NCI-H460 (cell line): Measurements from ENCODE around the gene ALOX15B. TPM values are rescaled to one million over a fixed set of nuclear protein-coding genes. Genes with fewer than 3 reads are reported as not detected.
"Not testable (repeated sequence)": the region's sequence is repeated elsewhere in the genome, so short reads cannot be mapped to it uniquely, and the experiment has no call there.

Source experiments
- DNase-seq: peaks from one replicate; pipeline ENCODE4 v3.0.0-alpha.2; 2016; ENCODE audit warnings: low read depth; ENCODE audit errors: extremely low read depth
- small RNA-seq, 2 experiments: library from RNA; depleted of rRNA; stranded (forward); fragments of <200 nt; gene quantifications; one replicate each; pipeline ENCODE3, GENCODE V24; 2014
- total RNA-seq: library from RNA; depleted of rRNA; stranded (reverse); fragments of >200 nt; shearing (Covaris generic); gene quantifications from 2 replicates; pipeline ENCODE4 v1.2.3, GENCODE V29; 2014; rRNA removed

Gene ALOX15B
- total RNA-seq, 1 experiment from 2014 or later = not detected

- not testable (repeated sequence) for DNase-seq
Measured at GRCh38 chr17:8077939-8078338, 39.1 kb downstream of the ALOX15B start.

- DNase-seq = peak; percentile 65
Measured at GRCh38 chr17:8079291-8080207, 40.7 kb downstream of the ALOX15B start.

GRCh38 chr17:8080208-8080798, 41.4 kb downstream of the ALOX15B start:
- no peak for DNase-seq

GRCh38 chr17:8080799-8081219, 42.0 kb downstream of the ALOX15B start:
- no peak for DNase-seq

GRCh38 chr17:8081876-8082275, 43.0 kb downstream of the ALOX15B start:
- no peak for DNase-seq

GRCh38 chr17:8082292-8082691, 43.4 kb downstream of the ALOX15B start:
- DNase-seq = no peak

GRCh38 chr17:8084250-8084649, 45.4 kb downstream of the ALOX15B start:
- no peak for DNase-seq

- no peak for DNase-seq
Measured at GRCh38 chr17:8087075-8087951, 48.5 kb downstream of the ALOX15B start, which contains the start of gene ALOX12B. Gene ALOX12B (minus strand): TSS chr17:8087716. CDS start chr17:8087442, 274 bp downstream.

- no peak for DNase-seq
Measured at GRCh38 chr17:8087952-8088230, 49.0 kb downstream of the ALOX15B start.

GRCh38 chr17:8089728-8090127, 50.9 kb downstream of the ALOX15B start:
- no peak for DNase-seq

GRCh38 chr17:8091033-8091687, 52.3 kb downstream of the ALOX15B start:
- DNase-seq = no peak

- DNase-seq = no peak
Measured at GRCh38 chr17:8095361-8095760, 56.5 kb downstream of the ALOX15B start.

- no peak for DNase-seq
Measured at GRCh38 chr17:8096541-8096940, 57.7 kb downstream of the ALOX15B start.

Small RNAs within 50 kb of the gene (small RNA-seq; reads per million reads assigned to genes)
- gene MIR4314 = 0 reads per million in 2 experiments

Other genes with a start within 250 kb of the ALOX15B start
- 7.7 and 8.8 TPM in 2 replicates for gene KDM6B, start 204.8 kb upstream of the ALOX15B start, total RNA-seq
- 0.59 TPM in 1 of 2 replicates, not detected in the other for gene TMEM88, start 184.0 kb upstream of the ALOX15B start, total RNA-seq
- 46.6 and 67.2 TPM in 2 replicates for gene NAA38, start 181.5 kb upstream of the ALOX15B start, total RNA-seq
- 13.4 and 14.6 TPM in 2 replicates for gene CYB5D1, start 181.1 kb upstream of the ALOX15B start, total RNA-seq
- 63.9 and 73.7 TPM in 2 replicates for gene CHD3, start 150.3 kb upstream of the ALOX15B start, total RNA-seq
- gene RNF227, start 122.8 kb upstream of the ALOX15B start, total RNA-seq = 5.7 and 6.3 TPM in 2 replicates
- gene KCNAB3, start 109.2 kb upstream of the ALOX15B start, total RNA-seq = 0.32 and 1.9 TPM in 2 replicates
- 17.5 and 21.4 TPM in 2 replicates for gene TRAPPC1, start 107.1 kb upstream of the ALOX15B start, total RNA-seq
- gene CNTROB, start 106.9 kb upstream of the ALOX15B start, total RNA-seq = 21.0 and 23.9 TPM in 2 replicates
- 0.02 TPM in 1 of 2 replicates, not detected in the other for gene GUCY2D, start 36.4 kb upstream of the ALOX15B start, total RNA-seq
- 0.64 and 0.69 TPM in 2 replicates for gene ALOX12B, start 48.7 kb downstream of the ALOX15B start, total RNA-seq
- 0.06 TPM in 1 of 2 replicates, not detected in the other for gene ALOXE3, start 79.5 kb downstream of the ALOX15B start, total RNA-seq
- gene HES7, start 85.0 kb downstream of the ALOX15B start, total RNA-seq = 9.0 and 9.4 TPM in 2 replicates
- gene PER1, start 113.3 kb downstream of the ALOX15B start, total RNA-seq = 4.6 and 6.5 TPM in 2 replicates
- gene VAMP2, start 123.9 kb downstream of the ALOX15B start, total RNA-seq = 6.0 and 8.0 TPM in 2 replicates
- gene TMEM107, start 137.3 kb downstream of the ALOX15B start, total RNA-seq = 26.6 and 27.9 TPM in 2 replicates
- gene BORCS6, start 151.1 kb downstream of the ALOX15B start, total RNA-seq = 4.0 and 5.5 TPM in 2 replicates
- 64.1 and 69.2 TPM in 2 replicates for gene AURKB, start 171.5 kb downstream of the ALOX15B start, total RNA-seq
- gene CTC1, start 209.0 kb downstream of the ALOX15B start, total RNA-seq = 14.2 and 16.2 TPM in 2 replicates
- 54.7 and 57.4 TPM in 2 replicates for gene PFAS, start 210.2 kb downstream of the ALOX15B start, total RNA-seq
- gene RANGRF, start 249.6 kb downstream of the ALOX15B start, total RNA-seq = 32.1 and 41.2 TPM in 2 replicates